Gastroesophageal sphincter (tissue), 4 donors: ENCODE data around the gene FSCN2. TPM values are rescaled to one million over a fixed set of nuclear protein-coding genes. Genes with fewer than 3 reads are reported as not detected.

ENCODE experiments used
- ATAC-seq: fragments of 150-250 bp; one replicate; pipeline ENCODE4 v1.9.1; 2016; ENCODE audit warnings: mild to moderate bottlenecking, moderate library complexity
- H3K27ac ChIP-seq, 4 donors: fragments of 200-600 bp; sonication (generic) in 3 of 4; 1 replicate in 3 of 4; 2 replicates in 1 of 4; pipeline ENCODE4 v1.5.1; 2016 to 2019
- H3K27me3 ChIP-seq: fragments of 200-600 bp; sonication (generic); one replicate; pipeline ENCODE4 v1.5.1; 2019
- H3K36me3 ChIP-seq, 2 donors: fragments of 200-600 bp; sonication (generic); one replicate each; pipeline ENCODE4 v1.5.1; 2019; ENCODE audit warnings: control low read depth in 1 of 2
- H3K4me1 ChIP-seq, 3 donors: fragments of 200-600 bp; sonication (generic); 1 replicate in 2 of 3; 2 replicates in 1 of 3; pipeline ENCODE4 v1.5.1; 2016 to 2019; ENCODE audit warnings: control low read depth in 2 of 3
- H3K4me3 ChIP-seq, 2 donors: fragments of 200-600 bp; sonication (generic); one replicate each; pipeline ENCODE4 v1.5.1; 2019; ENCODE audit warnings: mild to moderate bottlenecking in 1 of 2, moderate library complexity in 1 of 2
- H3K9me3 ChIP-seq, 3 donors: fragments of 200-600 bp; sonication (generic); one replicate each; pipeline ENCODE4 v1.5.1; 2017 to 2019; ENCODE audit warnings: control low read depth in 2 of 3
- EP300 ChIP-seq: sonication (generic); formaldehyde crosslinking; IDR thresholded peaks from one replicate; pipeline ENCODE4 v1.6.1; 2017; ENCODE audit warnings: antibody characterized with exemption, mild to moderate bottlenecking
- POLR2A ChIP-seq, 2 donors: fragments of 450-650 bp; IDR thresholded peaks; one replicate each; pipeline ENCODE4 v1.6.1; 2017; ENCODE audit warnings: antibody characterized with exemption in 2 of 2, mild to moderate bottlenecking in 2 of 2, moderate library complexity in 1 of 2
- POLR2AphosphoS5 ChIP-seq: sonication (generic); formaldehyde crosslinking; IDR thresholded peaks from one replicate; pipeline ENCODE4 v1.6.1; 2017; ENCODE audit warnings: antibody characterized with exemption
- WGBS, 2 donors: methylation state at CpG; one replicate each; pipeline ENCODE4 v1.1.5; 2018; ENCODE audit warnings: low coverage in 1 of 2; 5-methylcytosine and 5-hydroxymethylcytosine counted together
- total RNA-seq, 4 donors: library from RNA; depleted of rRNA; stranded (reverse); fragments of >200 nt; gene quantifications; one replicate each; pipeline ENCODE4 v1.1.0, GENCODE V29; 2016
- TF ChIP-seq, protein P1 (sequence below), 4 experiments: fragments of 200-600 bp in 2 of 4; fragments of 450-650 bp in 2 of 4; sonication (generic) in 1 of 4; IDR thresholded peaks; one replicate each; pipeline ENCODE4 v1.5.1; 2017 to 2019; ENCODE audit warnings: antibody characterized with exemption in 4 of 4, mild to moderate bottlenecking in 2 of 4, moderate library complexity in 2 of 4

Gene FSCN2
- total RNA-seq, 4 donors from 2014 or later: 0.49 to 2.1 (median 1.0) TPM

DNA sequence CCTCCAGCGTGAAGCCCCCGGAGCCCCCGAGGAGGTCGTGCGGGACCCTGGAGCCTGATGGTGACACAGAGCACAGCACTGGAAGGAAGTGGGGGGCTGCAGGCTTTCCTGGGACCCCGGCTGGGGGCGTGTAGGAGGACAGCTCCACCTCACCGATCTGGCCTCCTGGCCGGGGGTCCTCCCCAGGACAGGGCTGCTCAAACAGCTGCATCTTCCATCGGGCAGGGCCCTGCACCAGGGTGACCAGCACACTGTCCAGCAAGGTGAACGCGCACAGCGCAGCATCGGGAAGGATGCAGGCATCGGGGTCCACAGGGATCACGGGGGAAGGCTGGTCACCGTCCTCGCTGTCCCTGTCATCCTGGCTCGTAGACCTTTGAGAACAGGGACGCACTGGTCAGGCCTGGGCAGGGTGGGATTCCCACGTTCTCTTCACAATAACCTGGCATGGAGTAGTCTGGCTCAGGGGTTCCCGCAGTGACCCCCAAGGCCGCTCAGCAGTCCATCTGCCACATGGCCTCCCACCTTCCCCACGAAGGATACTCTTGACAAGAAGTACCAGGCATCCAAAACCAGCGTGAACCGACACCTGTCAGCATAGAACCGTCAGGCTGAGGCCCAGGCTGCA lies 22.8 kb downstream of the FSCN2 start:
- Histone ChIP-seq H3K9me3 (no peaks in the 10 kb centered on the region), H3K4me1 (peaks cover 0 to 39% (median 14%) of the 10 kb centered on the region in 3 donors), H3K4me3 (peak overlapping the region in 1 of 2 donors; percentile 96), H3K27ac (peak overlapping the region in 1 of 4 donors; percentile 91), H3K36me3 (peaks cover 0 to 47% of the 10 kb centered on the region in 2 donors), H3K27me3 (no peaks in the 10 kb centered on the region)
- TF ChIP-seq POLR2A (IDR thresholded peaks at IDR 0.05) (no peak), POLR2AphosphoS5 (no peak), EP300 (no peak)
- TF ChIP-seq, protein P1, sequence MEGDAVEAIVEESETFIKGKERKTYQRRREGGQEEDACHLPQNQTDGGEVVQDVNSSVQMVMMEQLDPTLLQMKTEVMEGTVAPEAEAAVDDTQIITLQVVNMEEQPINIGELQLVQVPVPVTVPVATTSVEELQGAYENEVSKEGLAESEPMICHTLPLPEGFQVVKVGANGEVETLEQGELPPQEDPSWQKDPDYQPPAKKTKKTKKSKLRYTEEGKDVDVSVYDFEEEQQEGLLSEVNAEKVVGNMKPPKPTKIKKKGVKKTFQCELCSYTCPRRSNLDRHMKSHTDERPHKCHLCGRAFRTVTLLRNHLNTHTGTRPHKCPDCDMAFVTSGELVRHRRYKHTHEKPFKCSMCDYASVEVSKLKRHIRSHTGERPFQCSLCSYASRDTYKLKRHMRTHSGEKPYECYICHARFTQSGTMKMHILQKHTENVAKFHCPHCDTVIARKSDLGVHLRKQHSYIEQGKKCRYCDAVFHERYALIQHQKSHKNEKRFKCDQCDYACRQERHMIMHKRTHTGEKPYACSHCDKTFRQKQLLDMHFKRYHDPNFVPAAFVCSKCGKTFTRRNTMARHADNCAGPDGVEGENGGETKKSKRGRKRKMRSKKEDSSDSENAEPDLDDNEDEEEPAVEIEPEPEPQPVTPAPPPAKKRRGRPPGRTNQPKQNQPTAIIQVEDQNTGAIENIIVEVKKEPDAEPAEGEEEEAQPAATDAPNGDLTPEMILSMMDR (IDR thresholded peaks at IDR 0.05): no peak
- WGBS, 2 donors: no CpG with 5 or more reads among the region's 27 CpGs
- no peak for ATAC-seq

DNA sequence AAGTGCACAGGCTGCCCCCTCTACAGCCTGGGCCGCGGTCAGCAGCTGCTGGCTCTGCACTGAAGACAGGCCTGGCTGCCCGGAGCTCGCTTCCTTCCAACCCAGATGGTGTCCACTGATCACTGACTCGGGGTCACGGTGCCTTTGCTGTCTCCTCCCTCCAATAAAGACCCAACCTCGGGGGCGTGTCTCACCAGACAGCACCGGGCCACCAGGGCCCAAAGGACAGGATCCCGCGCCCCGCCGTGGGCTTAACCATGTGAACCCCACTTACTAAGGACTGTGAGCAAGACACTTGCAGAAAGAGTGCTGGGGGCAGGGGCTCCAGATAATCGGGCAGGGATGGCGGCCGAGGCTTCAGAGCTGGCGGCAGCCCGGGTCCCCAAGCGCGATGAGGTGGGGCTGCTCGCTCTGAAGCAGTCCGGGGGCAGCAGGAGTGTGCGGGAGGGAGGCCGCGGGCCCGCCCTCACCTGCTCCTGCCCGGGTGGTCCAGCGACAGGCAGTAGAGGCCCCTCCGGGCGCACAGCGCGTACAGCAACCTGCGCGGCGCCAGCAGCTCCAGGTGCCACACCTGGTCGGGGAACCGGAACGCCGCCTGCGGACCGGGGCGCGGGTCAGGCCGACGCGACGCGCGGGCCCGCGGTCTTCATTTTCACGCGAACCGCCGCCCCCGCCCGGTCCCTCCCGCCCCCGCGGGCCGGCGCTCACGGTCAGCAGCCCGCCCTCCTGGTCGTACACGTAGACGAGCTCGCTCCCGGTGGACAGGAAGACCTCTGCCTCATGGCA lies 23.5 kb downstream of the FSCN2 start:
- peak overlapping the region; percentile 15 to 92 (median 90) for H3K27ac ChIP-seq
- peaks cover 0 to 46% of the 10 kb centered on the region in 2 donors for H3K36me3 ChIP-seq
- H3K27me3 ChIP-seq: no peaks in the 10 kb centered on the region
- peak; percentile 28 for ATAC-seq
- TF ChIP-seq EP300 (no peak), POLR2A (IDR thresholded peaks at IDR 0.05) (no peak)
- TF ChIP-seq, protein P1 (IDR thresholded peaks at IDR 0.05): no peak
- no CpG with 5 or more reads among the region's 69 CpGs for WGBS, 2 donors
- peaks cover 0 to 39% (median 14%) of the 10 kb centered on the region in 3 donors for H3K4me1 ChIP-seq
- peak overlapping the region; percentile 86 to 96 for H3K4me3 ChIP-seq
- no peaks in the 10 kb centered on the region for H3K9me3 ChIP-seq

DNA sequence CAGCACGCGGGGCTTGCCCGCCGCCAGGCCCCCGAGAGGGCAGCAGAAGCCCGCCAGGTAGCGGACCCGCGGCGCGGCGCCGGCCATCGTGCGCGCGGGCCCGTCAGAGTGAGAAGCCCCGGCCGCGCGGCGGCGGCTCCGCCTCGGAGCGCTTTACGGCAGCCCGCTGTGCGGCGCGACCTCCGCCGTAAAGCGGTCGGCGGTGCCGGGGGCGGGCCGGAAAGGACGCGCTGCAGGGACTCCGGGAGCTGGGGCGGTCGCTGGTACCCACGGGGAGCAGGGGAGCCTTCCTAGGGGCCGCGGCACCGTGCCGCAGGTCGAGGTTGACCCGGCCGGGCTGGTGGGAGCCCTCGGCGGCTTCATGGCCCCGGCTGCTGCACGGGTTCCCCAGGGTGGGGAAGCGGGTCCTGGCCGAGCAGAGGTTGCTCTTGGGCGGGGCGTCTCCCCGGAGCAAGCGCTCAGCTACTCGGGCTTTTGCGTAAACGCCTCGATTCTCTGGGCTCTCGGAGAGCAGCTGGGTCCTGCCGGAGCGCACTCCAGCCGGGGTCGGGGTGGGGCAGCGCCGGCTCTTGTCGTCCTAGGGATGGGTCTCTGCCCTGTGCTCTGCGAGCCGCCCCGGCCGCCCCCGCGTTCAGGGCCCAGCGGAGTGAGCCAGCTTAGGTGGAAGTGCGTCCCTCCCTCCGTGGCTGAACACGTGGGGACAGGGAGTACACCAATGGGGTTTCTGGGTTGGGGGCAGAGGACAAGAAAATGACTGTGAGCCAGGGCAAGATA lies 24.3 kb downstream of the FSCN2 start, which contains the start of gene FAAP100:
Gene FAAP100 (minus strand): TSS at position 110 of the 774 bp plus-strand sequence. CDS start 23 bp downstream, at position 87.
- Histone ChIP-seq H3K4me1 (peaks cover 0 to 39% (median 14%) of the 10 kb centered on the region in 3 donors), H3K27me3 (no peaks in the 10 kb centered on the region), H3K36me3 (peaks cover 0 to 46% of the 10 kb centered on the region in 2 donors), H3K4me3 (peak within 1 kb of the TSS; percentile 86 to 96), H3K9me3 (no peaks in the 10 kb centered on the region), H3K27ac (peak within 1 kb of the TSS; percentile 43 to 92 (median 90))
- peak; percentile 83 for ATAC-seq
- TF ChIP-seq POLR2AphosphoS5 (peak; percentile 46), POLR2A (IDR thresholded peaks at IDR 0.05) (peak; percentile 79 to 81), EP300 (no peak)
- TF ChIP-seq, protein P1 (IDR thresholded peaks at IDR 0.05): peak in 1 of 4 experiments; percentile 31
- WGBS, 2 donors: no CpG with 5 or more reads among the region's 85 CpGs

DNA sequence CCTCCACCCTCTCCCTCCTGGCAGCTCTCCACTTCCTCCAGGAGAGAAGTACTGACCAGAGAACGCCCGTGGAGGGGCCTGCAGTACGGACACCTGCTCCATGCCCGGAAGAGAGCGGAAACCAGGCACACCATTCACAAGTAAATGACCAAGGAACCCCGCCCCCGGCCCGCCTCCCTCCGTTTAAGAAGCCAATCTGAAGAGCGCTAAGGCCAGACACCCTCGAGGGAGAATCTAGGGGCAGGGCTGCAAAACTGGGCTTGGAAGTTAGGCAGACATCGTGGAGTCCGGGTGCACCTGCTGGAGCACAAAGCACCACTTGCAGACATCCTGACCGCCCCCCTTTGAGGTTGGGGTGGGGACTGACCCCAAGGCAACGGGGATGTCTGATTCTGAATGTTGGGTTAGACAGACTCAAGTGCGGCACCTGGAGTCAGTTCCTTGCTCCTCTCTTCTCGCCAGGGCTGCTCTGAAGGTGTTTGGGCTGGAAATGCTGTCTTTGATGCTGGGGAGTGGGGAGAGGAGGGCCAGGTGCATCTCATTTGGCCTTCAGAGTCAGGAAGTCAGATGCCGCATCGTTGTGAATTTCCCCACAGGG lies 24.9 kb downstream of the FSCN2 start:
- peak overlapping the region; percentile 86 to 96 for H3K4me3 ChIP-seq
- H3K4me1 ChIP-seq: peaks cover 0 to 39% (median 14%) of the 10 kb centered on the region in 3 donors
- H3K27ac ChIP-seq: peak overlapping the region; percentile 43 to 92 (median 90)

More for the DNA sequence above, 24.9 kb downstream of the FSCN2 start:
- peak; percentile 57 for ATAC-seq
- 0 to 20% methylated on average over 1 to 2 of the region's 19 CpGs for WGBS, 2 donors
- no peaks in the 10 kb centered on the region for H3K27me3 ChIP-seq
- H3K9me3 ChIP-seq: no peaks in the 10 kb centered on the region
- TF ChIP-seq, protein P1 (IDR thresholded peaks at IDR 0.05): no peak
- TF ChIP-seq POLR2A (IDR thresholded peaks at IDR 0.05) (no peak), POLR2AphosphoS5 (no peak), EP300 (no peak)
- peaks cover 0 to 46% of the 10 kb centered on the region in 2 donors for H3K36me3 ChIP-seq
